Tibial nerve (tissue), 3 donors: ENCODE results near the gene RRAGB.

Experiments
- CTCF ChIP-seq, 5 experiments: fragments of 200-600 bp in 3 of 5; fragments of 450-650 bp in 2 of 5; sonication (generic) in 3 of 5; IDR thresholded peaks; one replicate each; pipeline ENCODE4 v1.5.1; 2016 to 2019; ENCODE audit warnings: antibody characterized with exemption in 5 of 5, mild to moderate bottlenecking in 3 of 5, moderate library complexity in 2 of 5
- POLR2A ChIP-seq, 2 donors: fragments of 450-650 bp; IDR thresholded peaks; one replicate each; pipeline ENCODE4 v1.6.1; 2017; ENCODE audit warnings: antibody characterized with exemption in 2 of 2, mild to moderate bottlenecking in 2 of 2, moderate library complexity in 2 of 2

GRCh38 chrX:55787063-55787462, 69.5 kb downstream of the RRAGB start:
- TF ChIP-seq CTCF (IDR thresholded peaks at IDR 0.05) = no peak
- no peak for TF ChIP-seq POLR2A (IDR thresholded peaks at IDR 0.05)
